ENCODE results near the gene RAB12.

RAB12 gene

DNA sequence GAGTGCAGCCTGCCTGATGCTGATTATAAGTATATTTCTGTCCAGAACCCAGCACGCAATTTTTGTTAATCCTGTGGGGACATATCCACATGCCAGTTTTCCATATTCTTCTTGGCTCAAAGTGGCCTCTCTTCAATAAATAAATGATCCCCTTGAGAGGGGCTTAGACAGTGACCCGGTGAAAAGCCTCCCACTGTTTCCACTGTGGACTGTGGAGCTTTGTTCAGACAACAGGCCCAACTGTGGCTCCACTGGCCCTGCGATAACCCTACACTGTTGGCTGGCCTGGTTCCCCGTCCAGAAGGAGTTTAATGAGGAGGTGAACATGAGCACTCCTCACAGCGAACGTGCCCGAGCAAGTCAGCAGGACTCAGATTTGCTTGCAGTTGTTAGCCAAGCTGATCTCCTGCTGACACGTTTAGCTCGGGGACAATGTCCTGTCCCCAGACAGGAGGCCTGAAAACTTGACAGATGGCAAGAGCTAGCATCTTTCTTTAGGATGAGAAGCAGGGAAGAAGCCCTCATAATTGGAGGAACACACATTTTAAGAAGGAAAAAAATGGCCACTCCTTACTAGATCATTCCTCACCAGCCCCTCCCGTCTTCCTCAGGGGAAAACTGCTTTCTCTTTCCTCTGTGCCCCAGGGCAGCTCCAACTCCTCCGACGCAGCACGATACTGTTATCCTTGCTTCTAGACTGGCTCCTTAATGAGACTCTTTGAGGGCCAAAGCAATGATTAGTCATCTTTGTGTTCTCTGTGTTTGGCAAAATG lies 76.1 kb downstream of the RAB12 start:
- peak; percentile 82 for DNase-seq (ENCODE audit: low spot score)

DNA sequence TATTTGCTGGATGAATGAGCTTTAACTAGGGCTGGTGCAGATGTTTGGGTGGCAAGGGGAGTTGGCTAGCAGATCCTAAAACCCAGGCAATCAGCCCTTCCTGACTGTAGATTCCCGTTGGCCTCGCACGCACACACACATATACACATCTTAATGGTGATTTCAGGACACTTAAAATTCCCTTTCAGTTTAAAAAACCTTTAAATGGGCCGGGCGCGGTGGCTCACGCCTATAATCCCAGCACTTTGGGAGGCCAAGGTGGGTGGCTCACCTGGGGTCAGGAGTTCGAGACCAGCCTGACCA lies 76.6 kb downstream of the RAB12 start:
- no peak for DNase-seq (ENCODE audit: low spot score)

- DNase-seq (ENCODE audit: low spot score), result no peak
Measured at GRCh38 chr18:8686611-8687010, 77.4 kb downstream of the RAB12 start.

DNA sequence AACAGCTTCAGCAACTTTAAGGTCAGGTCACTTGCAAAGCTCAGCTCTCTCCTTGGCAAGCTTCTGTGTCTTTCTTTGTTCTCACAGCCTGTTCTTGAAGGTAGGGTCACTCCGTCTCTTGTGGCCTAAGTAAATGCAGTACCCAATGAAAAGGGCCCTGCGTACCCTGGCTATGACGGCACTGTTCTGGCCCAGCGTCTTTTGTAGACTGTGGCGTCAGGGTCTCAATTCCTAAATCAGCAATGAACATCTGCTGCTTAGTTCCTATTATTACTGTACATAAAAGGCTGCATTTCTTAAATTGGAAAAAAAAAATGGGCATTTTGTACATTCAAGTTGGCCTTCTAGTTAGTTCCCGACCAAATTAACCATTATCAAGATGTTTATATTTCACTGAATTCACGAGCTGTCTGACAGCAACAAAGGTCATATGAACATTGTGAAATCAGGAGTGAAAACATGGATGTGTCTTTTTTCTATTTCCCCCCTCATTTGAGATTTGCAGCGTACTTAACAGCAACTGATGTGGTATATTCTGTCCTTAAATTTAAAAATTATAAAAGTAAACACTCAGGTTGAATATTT lies 79.1 kb downstream of the RAB12 start:
- no peak for DNase-seq (ENCODE audit: low spot score)

DNA sequence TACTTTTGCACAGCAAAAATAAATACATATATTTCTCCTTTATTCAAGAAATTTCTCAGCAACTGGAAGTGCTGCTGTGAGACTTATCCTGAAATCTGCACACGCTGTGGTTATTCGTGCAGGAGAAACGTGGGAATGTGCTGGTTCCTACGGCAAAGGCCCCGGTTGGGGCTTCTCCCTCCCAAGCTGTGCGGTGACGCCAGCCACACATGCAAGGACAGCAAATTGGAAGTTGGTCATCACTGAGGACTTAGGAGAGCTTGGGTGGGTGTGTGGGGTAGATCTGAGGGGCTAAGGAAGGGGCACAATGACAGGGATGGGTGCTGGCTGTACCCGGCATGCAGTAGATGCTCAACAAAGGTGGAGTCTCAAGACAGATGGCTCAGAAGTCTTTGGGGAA lies 79.6 kb downstream of the RAB12 start:
- DNase-seq (ENCODE audit: low spot score), result no peak
